ENCODE measurements around the gene N4BP2L2.

The N4BP2L2 gene

GRCh38 chr13:32425158-32425557 lies 113.4 kb downstream of the N4BP2L2 start:
- DNase-seq: no peak

- peak; percentile 92 for DNase-seq
These were observed 115.0 kb downstream of the N4BP2L2 start for GRCh38 chr13:32423592-32423991.

GRCh38 chr13:32419862-32420261 lies 118.7 kb downstream of the N4BP2L2 start:
- DNase-seq: no peak

GRCh38 chr13:32417995-32418394 lies 120.6 kb downstream of the N4BP2L2 start:
- DNase-seq: no peak

- DNase-seq: peak; percentile 46
These were observed 123.6 kb downstream of the N4BP2L2 start for GRCh38 chr13:32415019-32415418.

- no peak for DNase-seq
These were observed 124.0 kb downstream of the N4BP2L2 start for GRCh38 chr13:32414580-32414979.

GRCh38 chr13:32413284-32413683 lies 125.3 kb downstream of the N4BP2L2 start:
- no peak for DNase-seq

GRCh38 chr13:32409561-32410421 lies 128.8 kb downstream of the N4BP2L2 start:
- DNase-seq: no peak

- DNase-seq: no peak
These were observed 129.6 kb downstream of the N4BP2L2 start for GRCh38 chr13:32409001-32409313.

- no peak for DNase-seq
These were observed 130.1 kb downstream of the N4BP2L2 start for GRCh38 chr13:32408296-32409000.

GRCh38 chr13:32407854-32408253 lies 130.7 kb downstream of the N4BP2L2 start:
- DNase-seq: no peak

- DNase-seq: no peak
These were observed 135.5 kb downstream of the N4BP2L2 start for GRCh38 chr13:32403108-32403507.

- no peak for DNase-seq
These were observed 147.4 kb downstream of the N4BP2L2 start for GRCh38 chr13:32391101-32391619.

- no peak for DNase-seq
These were observed 148.1 kb downstream of the N4BP2L2 start for GRCh38 chr13:32390484-32390883.

- DNase-seq: no peak
These were observed 148.5 kb downstream of the N4BP2L2 start for GRCh38 chr13:32390048-32390447.

GRCh38 chr13:32385410-32385809 lies 153.2 kb downstream of the N4BP2L2 start:
- no peak for DNase-seq

GRCh38 chr13:32384702-32385101 lies 153.9 kb downstream of the N4BP2L2 start:
- DNase-seq: peak; percentile 19

GRCh38 chr13:32383836-32384618 lies 154.6 kb downstream of the N4BP2L2 start:
- no peak for DNase-seq
